Type B pancreatic cell (in vitro differentiated cells): ENCODE measurements around the gene ITPR2. TPM values are rescaled to one million over a fixed set of nuclear protein-coding genes. Genes with fewer than 3 reads are reported as not detected.

ENCODE experiments used
- DNase-seq: peaks from one replicate; pipeline ENCODE4 v3.0.0; 2021; ENCODE audit warnings: mixed read lengths; ENCODE audit not compliant: unreplicated experiment; ENCODE audit errors: extremely low spot score
- H3K27ac Mint-ChIP-seq: 2 replicates; pipeline ENCODE4 v1.8.0; 2021; ENCODE audit warnings: mild to moderate bottlenecking, mixed read lengths
- H3K27me3 Mint-ChIP-seq: 2 replicates; pipeline ENCODE4 v1.8.0; 2021; ENCODE audit warnings: mixed read lengths
- H3K36me3 Mint-ChIP-seq: 2 replicates; pipeline ENCODE4 v1.8.0; 2021; ENCODE audit warnings: mixed read lengths
- H3K4me1 Mint-ChIP-seq: one replicate; pipeline ENCODE4 v1.8.0; 2021; ENCODE audit warnings: mixed read lengths; ENCODE audit not compliant: unreplicated experiment
- H3K4me3 Mint-ChIP-seq: 2 replicates; pipeline ENCODE4 v1.8.0; 2021; ENCODE audit warnings: mild to moderate bottlenecking, mixed read lengths
- H3K9me3 Mint-ChIP-seq: 2 replicates; pipeline ENCODE4 v1.8.0; 2021; ENCODE audit warnings: mixed read lengths
- total RNA-seq: library from RNA; stranded (reverse); gene quantifications from 2 replicates; pipeline ENCODE4 v1.2.1, GENCODE V29; 2021; ENCODE audit warnings: low replicate concordance
- TF ChIP-seq, protein P1 (sequence below): fragments of 200-600 bp; sonication (generic); conservative IDR thresholded peaks from 2 replicates; pipeline ENCODE4 v1.5.0; 2021; ENCODE audit warnings: antibody characterized with exemption, mild to moderate bottlenecking

ITPR2 gene
- total RNA-seq, 1 donor from 2014 or later = 33.7 TPM

DNA sequence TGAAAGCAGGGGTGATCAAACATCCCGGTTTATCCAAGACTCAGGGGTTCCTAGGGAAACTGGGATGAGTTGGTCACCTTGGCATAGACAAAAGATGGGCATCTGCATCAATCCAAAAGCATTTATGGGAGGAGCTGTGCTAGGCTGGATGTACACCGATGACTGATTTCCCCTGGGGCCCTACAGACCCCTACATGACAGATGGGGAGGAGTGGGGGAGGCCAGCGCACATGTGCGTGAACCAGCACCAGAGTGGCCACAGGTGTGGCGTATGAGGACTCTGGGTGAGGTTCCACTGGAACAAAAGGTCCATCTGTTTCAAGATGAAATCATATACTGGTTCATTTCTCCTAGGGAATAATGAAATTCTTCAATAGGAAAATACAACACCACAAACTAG is 210.4 kb downstream of the ITPR2 start:
- TF ChIP-seq, protein P1, sequence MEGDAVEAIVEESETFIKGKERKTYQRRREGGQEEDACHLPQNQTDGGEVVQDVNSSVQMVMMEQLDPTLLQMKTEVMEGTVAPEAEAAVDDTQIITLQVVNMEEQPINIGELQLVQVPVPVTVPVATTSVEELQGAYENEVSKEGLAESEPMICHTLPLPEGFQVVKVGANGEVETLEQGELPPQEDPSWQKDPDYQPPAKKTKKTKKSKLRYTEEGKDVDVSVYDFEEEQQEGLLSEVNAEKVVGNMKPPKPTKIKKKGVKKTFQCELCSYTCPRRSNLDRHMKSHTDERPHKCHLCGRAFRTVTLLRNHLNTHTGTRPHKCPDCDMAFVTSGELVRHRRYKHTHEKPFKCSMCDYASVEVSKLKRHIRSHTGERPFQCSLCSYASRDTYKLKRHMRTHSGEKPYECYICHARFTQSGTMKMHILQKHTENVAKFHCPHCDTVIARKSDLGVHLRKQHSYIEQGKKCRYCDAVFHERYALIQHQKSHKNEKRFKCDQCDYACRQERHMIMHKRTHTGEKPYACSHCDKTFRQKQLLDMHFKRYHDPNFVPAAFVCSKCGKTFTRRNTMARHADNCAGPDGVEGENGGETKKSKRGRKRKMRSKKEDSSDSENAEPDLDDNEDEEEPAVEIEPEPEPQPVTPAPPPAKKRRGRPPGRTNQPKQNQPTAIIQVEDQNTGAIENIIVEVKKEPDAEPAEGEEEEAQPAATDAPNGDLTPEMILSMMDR = no peak
- peaks cover 4% of the 10 kb centered on the region for H3K9me3 Mint-ChIP-seq
- H3K27me3 Mint-ChIP-seq = no peaks in the 10 kb centered on the region
- H3K4me1 Mint-ChIP-seq = no peaks in the 10 kb centered on the region
- peaks cover 46% of the 10 kb centered on the region for H3K36me3 Mint-ChIP-seq
- H3K4me3 Mint-ChIP-seq = no peak overlapping the region
- no peak overlapping the region for H3K27ac Mint-ChIP-seq
- no peak for DNase-seq

- no peaks in the 10 kb centered on the region for H3K9me3 Mint-ChIP-seq
- no peaks in the 10 kb centered on the region for H3K4me1 Mint-ChIP-seq
- peaks cover 45% of the 10 kb centered on the region for H3K36me3 Mint-ChIP-seq
- no peak for DNase-seq
- no peak overlapping the region for H3K4me3 Mint-ChIP-seq
- no peaks in the 10 kb centered on the region for H3K27me3 Mint-ChIP-seq
- no peak overlapping the region for H3K27ac Mint-ChIP-seq
- TF ChIP-seq, protein P1 = no peak
These were observed 211.1 kb downstream of the ITPR2 start for GRCh38 chr12:26621932-26622331.

DNA sequence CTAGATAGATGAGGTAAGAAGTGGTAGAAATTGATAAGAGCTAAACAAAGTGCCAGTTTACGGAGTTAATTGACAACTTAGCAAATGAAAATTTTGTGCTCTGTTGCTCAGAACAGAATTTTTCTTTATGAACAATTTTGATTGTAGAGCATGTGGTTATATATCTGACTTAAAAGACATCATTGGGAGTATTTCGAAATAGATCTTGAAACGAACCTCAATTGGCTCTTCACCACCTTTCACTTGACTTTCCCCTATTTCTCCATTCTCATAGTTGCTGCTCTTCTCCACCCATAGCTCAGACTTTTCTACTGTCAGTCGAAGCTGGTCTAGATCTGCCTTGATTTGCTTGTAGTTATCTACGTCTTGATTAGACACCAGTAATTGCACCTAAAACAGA is 212.1 kb downstream of the ITPR2 start:
- H3K27ac Mint-ChIP-seq = no peak overlapping the region
- no peaks in the 10 kb centered on the region for H3K9me3 Mint-ChIP-seq
- no peak for DNase-seq
- TF ChIP-seq, protein P1 = no peak
- no peak overlapping the region for H3K4me3 Mint-ChIP-seq
- peaks cover 42% of the 10 kb centered on the region for H3K36me3 Mint-ChIP-seq
- H3K4me1 Mint-ChIP-seq = no peaks in the 10 kb centered on the region
- H3K27me3 Mint-ChIP-seq = no peaks in the 10 kb centered on the region

GRCh38 chr12:26617513-26617912 is 215.5 kb downstream of the ITPR2 start:
- no peak overlapping the region for H3K27ac Mint-ChIP-seq
- peaks cover 35% of the 10 kb centered on the region for H3K36me3 Mint-ChIP-seq
- H3K4me3 Mint-ChIP-seq = no peak overlapping the region
- no peaks in the 10 kb centered on the region for H3K9me3 Mint-ChIP-seq
- no peak for DNase-seq
- no peaks in the 10 kb centered on the region for H3K4me1 Mint-ChIP-seq
- TF ChIP-seq, protein P1 = no peak
- no peaks in the 10 kb centered on the region for H3K27me3 Mint-ChIP-seq

GRCh38 chr12:26614011-26614616 is 218.9 kb downstream of the ITPR2 start:
- DNase-seq = no peak
- Mint-ChIP-seq H3K27me3 (no peaks in the 10 kb centered on the region), H3K4me1 (no peaks in the 10 kb centered on the region), H3K36me3 (peaks cover 28% of the 10 kb centered on the region), H3K9me3 (no peaks in the 10 kb centered on the region), H3K4me3 (no peak overlapping the region), H3K27ac (peak overlapping the region; percentile 30)
- TF ChIP-seq, protein P1 = peak; percentile 74

DNA sequence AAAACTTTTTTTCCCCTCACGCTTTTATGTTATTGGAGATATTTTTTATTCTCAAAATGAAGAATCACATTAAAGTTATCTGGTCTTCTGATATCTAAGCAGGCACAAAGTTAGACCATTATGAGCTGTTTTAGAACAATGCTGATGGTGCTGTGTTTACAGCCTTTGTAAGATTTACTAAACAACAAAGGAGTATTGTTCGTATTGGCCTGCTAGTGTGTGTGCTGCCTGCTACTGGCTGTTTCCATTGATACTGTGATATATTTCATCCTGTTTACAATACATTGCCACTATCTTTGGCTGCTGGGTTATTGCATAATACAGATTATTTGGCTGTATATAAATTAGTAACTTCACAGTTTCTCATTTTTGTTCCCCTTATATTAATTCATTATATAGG is 220.8 kb downstream of the ITPR2 start:
- Mint-ChIP-seq H3K27me3 (no peaks in the 10 kb centered on the region), H3K36me3 (peaks cover 23% of the 10 kb centered on the region), H3K27ac (no peak overlapping the region), H3K4me3 (no peak overlapping the region), H3K9me3 (no peaks in the 10 kb centered on the region), H3K4me1 (no peaks in the 10 kb centered on the region)
- TF ChIP-seq, protein P1 = no peak
- no peak for DNase-seq
